ENCODE measurements around the gene GABPB2.

- TF ChIP-seq, protein P1, sequence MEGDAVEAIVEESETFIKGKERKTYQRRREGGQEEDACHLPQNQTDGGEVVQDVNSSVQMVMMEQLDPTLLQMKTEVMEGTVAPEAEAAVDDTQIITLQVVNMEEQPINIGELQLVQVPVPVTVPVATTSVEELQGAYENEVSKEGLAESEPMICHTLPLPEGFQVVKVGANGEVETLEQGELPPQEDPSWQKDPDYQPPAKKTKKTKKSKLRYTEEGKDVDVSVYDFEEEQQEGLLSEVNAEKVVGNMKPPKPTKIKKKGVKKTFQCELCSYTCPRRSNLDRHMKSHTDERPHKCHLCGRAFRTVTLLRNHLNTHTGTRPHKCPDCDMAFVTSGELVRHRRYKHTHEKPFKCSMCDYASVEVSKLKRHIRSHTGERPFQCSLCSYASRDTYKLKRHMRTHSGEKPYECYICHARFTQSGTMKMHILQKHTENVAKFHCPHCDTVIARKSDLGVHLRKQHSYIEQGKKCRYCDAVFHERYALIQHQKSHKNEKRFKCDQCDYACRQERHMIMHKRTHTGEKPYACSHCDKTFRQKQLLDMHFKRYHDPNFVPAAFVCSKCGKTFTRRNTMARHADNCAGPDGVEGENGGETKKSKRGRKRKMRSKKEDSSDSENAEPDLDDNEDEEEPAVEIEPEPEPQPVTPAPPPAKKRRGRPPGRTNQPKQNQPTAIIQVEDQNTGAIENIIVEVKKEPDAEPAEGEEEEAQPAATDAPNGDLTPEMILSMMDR (IDR thresholded peaks at IDR 0.05; ENCODE audit: low read length): no peak
- TF ChIP-seq EZH2 (IDR thresholded peaks at IDR 0.05; ENCODE audit: borderline replicate concordance, low read length): no peak
Observed at GRCh38 chr1:151158751-151159251, 88.2 kb downstream of the GABPB2 start.
